ENCODE results near the gene NT5DC4.
"Not testable (repeated sequence)": the region's sequence is repeated elsewhere in the genome, so short reads cannot be mapped to it uniquely, and the experiment has no call there.

The NT5DC4 gene

GRCh38 chr2:112712465-112712864, 8.4 kb upstream of the NT5DC4 start:
- ATAC-seq, result no peak
- Mint-ChIP-seq H3K27me3 (no peaks in the 10 kb centered on the region), H3K36me3 (no peaks in the 10 kb centered on the region), H3K9me3 (no peaks in the 10 kb centered on the region), H3K4me1 (peaks cover 66% of the 10 kb centered on the region), H3K27ac (peak overlapping the region; percentile 41), H3K4me3 (no peak overlapping the region)

GRCh38 chr2:112712903-112713584, 7.8 kb upstream of the NT5DC4 start:
- no peak overlapping the region for H3K4me3 Mint-ChIP-seq
- no peaks in the 10 kb centered on the region for H3K36me3 Mint-ChIP-seq
- H3K27me3 Mint-ChIP-seq, result no peaks in the 10 kb centered on the region
- ATAC-seq, result no peak
- peak overlapping the region; percentile 41 for H3K27ac Mint-ChIP-seq
- peaks cover 60% of the 10 kb centered on the region for H3K4me1 Mint-ChIP-seq
- H3K9me3 Mint-ChIP-seq, result no peaks in the 10 kb centered on the region

GRCh38 chr2:112713585-112713925, 7.3 kb upstream of the NT5DC4 start:
- Mint-ChIP-seq H3K27me3 (no peaks in the 10 kb centered on the region), H3K4me1 (peaks cover 55% of the 10 kb centered on the region), H3K4me3 (no peak overlapping the region), H3K9me3 (no peaks in the 10 kb centered on the region), H3K27ac (peak overlapping the region; percentile 41), H3K36me3 (no peaks in the 10 kb centered on the region)
- ATAC-seq, result no peak

- H3K27ac Mint-ChIP-seq, result peak overlapping the region; percentile 41
- ATAC-seq, result no peak
- H3K36me3 Mint-ChIP-seq, result no peaks in the 10 kb centered on the region
- H3K4me1 Mint-ChIP-seq, result peaks cover 52% of the 10 kb centered on the region
- no peaks in the 10 kb centered on the region for H3K27me3 Mint-ChIP-seq
- no peaks in the 10 kb centered on the region for H3K9me3 Mint-ChIP-seq
- no peak overlapping the region for H3K4me3 Mint-ChIP-seq
These were observed 6.9 kb upstream of the NT5DC4 start for GRCh38 chr2:112713926-112714325.

GRCh38 chr2:112714331-112714730, 6.5 kb upstream of the NT5DC4 start:
- Mint-ChIP-seq H3K9me3 (no peaks in the 10 kb centered on the region), H3K27ac (peak overlapping the region; percentile 41), H3K36me3 (no peaks in the 10 kb centered on the region), H3K27me3 (no peaks in the 10 kb centered on the region), H3K4me3 (no peak overlapping the region), H3K4me1 (peaks cover 48% of the 10 kb centered on the region)
- ATAC-seq, result no peak

GRCh38 chr2:112714836-112715631, 5.8 kb upstream of the NT5DC4 start:
- peak overlapping the region; percentile 41 for H3K27ac Mint-ChIP-seq
- ATAC-seq, result no peak
- H3K4me3 Mint-ChIP-seq, result no peak overlapping the region
- no peaks in the 10 kb centered on the region for H3K27me3 Mint-ChIP-seq
- no peaks in the 10 kb centered on the region for H3K9me3 Mint-ChIP-seq
- H3K36me3 Mint-ChIP-seq, result no peaks in the 10 kb centered on the region
- H3K4me1 Mint-ChIP-seq, result peaks cover 44% of the 10 kb centered on the region

- peaks cover 42% of the 10 kb centered on the region for H3K4me1 Mint-ChIP-seq
- not testable (repeated sequence) for H3K36me3 Mint-ChIP-seq, H3K27me3 Mint-ChIP-seq
These were observed 4.7 kb upstream of the NT5DC4 start for GRCh38 chr2:112716094-112716493.

GRCh38 chr2:112716826-112717352, 3.9 kb upstream of the NT5DC4 start:
- not testable (repeated sequence) for H3K4me3 Mint-ChIP-seq, H3K9me3 Mint-ChIP-seq, ATAC-seq, H3K27ac Mint-ChIP-seq, H3K27me3 Mint-ChIP-seq, H3K36me3 Mint-ChIP-seq
- peaks cover 38% of the 10 kb centered on the region for H3K4me1 Mint-ChIP-seq

More at GRCh38 chr2:112716094-112716493, 4.7 kb upstream of the NT5DC4 start:
- ATAC-seq, H3K9me3 Mint-ChIP-seq, H3K27ac Mint-ChIP-seq, H3K4me3 Mint-ChIP-seq: not testable (repeated sequence)

- Mint-ChIP-seq H3K4me1 (peaks cover 20% of the 10 kb centered on the region), H3K27me3 (no peaks in the 10 kb centered on the region), H3K36me3 (no peaks in the 10 kb centered on the region), H3K9me3 (no peaks in the 10 kb centered on the region), H3K4me3 (no peak overlapping the region), H3K27ac (no peak overlapping the region)
- ATAC-seq, result no peak
These were observed 1.9 kb upstream of the NT5DC4 start for GRCh38 chr2:112718863-112719370.

GRCh38 chr2:112721819-112722522, 1.2 kb downstream of the NT5DC4 start:
- Mint-ChIP-seq H3K9me3 (no peaks in the 10 kb centered on the region), H3K4me3 (no peak overlapping the region), H3K27ac (peak overlapping the region; percentile 87), H3K27me3 (no peaks in the 10 kb centered on the region), H3K4me1 (peaks cover 41% of the 10 kb centered on the region), H3K36me3 (no peaks in the 10 kb centered on the region)
- no peak for ATAC-seq

GRCh38 chr2:112722816-112723546, 2.2 kb downstream of the NT5DC4 start:
- peak overlapping the region; percentile 87 for H3K27ac Mint-ChIP-seq
- no peaks in the 10 kb centered on the region for H3K9me3 Mint-ChIP-seq
- peaks cover 47% of the 10 kb centered on the region for H3K4me1 Mint-ChIP-seq
- H3K4me3 Mint-ChIP-seq, result no peak overlapping the region
- no peaks in the 10 kb centered on the region for H3K36me3 Mint-ChIP-seq
- H3K27me3 Mint-ChIP-seq, result no peaks in the 10 kb centered on the region
- no peak for ATAC-seq

- H3K27ac Mint-ChIP-seq, result peak overlapping the region; percentile 87
- H3K4me3 Mint-ChIP-seq, result no peak overlapping the region
- no peak for ATAC-seq
- peaks cover 52% of the 10 kb centered on the region for H3K4me1 Mint-ChIP-seq
- no peaks in the 10 kb centered on the region for H3K27me3 Mint-ChIP-seq
- no peaks in the 10 kb centered on the region for H3K9me3 Mint-ChIP-seq
- H3K36me3 Mint-ChIP-seq, result no peaks in the 10 kb centered on the region
These were observed 2.7 kb downstream of the NT5DC4 start for GRCh38 chr2:112723547-112723940.

GRCh38 chr2:112723995-112724394, 3.2 kb downstream of the NT5DC4 start:
- no peak for ATAC-seq
- Mint-ChIP-seq H3K4me3 (no peak overlapping the region), H3K9me3 (no peaks in the 10 kb centered on the region), H3K27me3 (no peaks in the 10 kb centered on the region), H3K4me1 (peaks cover 55% of the 10 kb centered on the region), H3K36me3 (no peaks in the 10 kb centered on the region), H3K27ac (peak overlapping the region; percentile 87)

GRCh38 chr2:112724591-112725525, 4.0 kb downstream of the NT5DC4 start:
- peak overlapping the region; percentile 87 for H3K27ac Mint-ChIP-seq
- no peak overlapping the region for H3K4me3 Mint-ChIP-seq
- no peaks in the 10 kb centered on the region for H3K36me3 Mint-ChIP-seq
- peaks cover 53% of the 10 kb centered on the region for H3K4me1 Mint-ChIP-seq
- H3K27me3 Mint-ChIP-seq, result no peaks in the 10 kb centered on the region
- no peak for ATAC-seq
- H3K9me3 Mint-ChIP-seq, result no peaks in the 10 kb centered on the region
